Mesothelial cell of epicardium (in vitro differentiated cells): ENCODE results near the gene GJB2. TPM values are rescaled to one million over a fixed set of nuclear protein-coding genes. Genes with fewer than 3 reads are reported as not detected.

Experiments used
- DNase-seq, 2 experiments: peaks; one replicate each; pipeline ENCODE4 v3.0.0; 2021; ENCODE audit warnings: low spot score in 2 of 2; ENCODE audit not compliant: unreplicated experiment in 2 of 2
- H3K27ac Mint-ChIP-seq: 2 replicates; pipeline ENCODE4 v1.8.0; 2021; ENCODE audit warnings: mixed read lengths
- H3K27me3 Mint-ChIP-seq: 2 replicates; pipeline ENCODE4 v1.8.0; 2021; ENCODE audit warnings: low read depth, mixed read lengths
- H3K36me3 Mint-ChIP-seq: 2 replicates; pipeline ENCODE4 v1.8.0; 2021; ENCODE audit warnings: mixed read lengths
- H3K4me1 Mint-ChIP-seq: 2 replicates; pipeline ENCODE4 v1.8.0; 2021; ENCODE audit warnings: mixed read lengths
- H3K4me3 Mint-ChIP-seq: 2 replicates; pipeline ENCODE4 v1.8.0; 2021; ENCODE audit warnings: mild to moderate bottlenecking, moderate library complexity, mixed read lengths
- H3K9me3 Mint-ChIP-seq: 2 replicates; pipeline ENCODE4 v1.8.0; 2021; ENCODE audit warnings: mixed read lengths
- total RNA-seq: library from RNA; stranded (reverse); gene quantifications from 3 replicates; pipeline ENCODE4 v1.2.1, GENCODE V29; 2021
- TF ChIP-seq, protein P1 (sequence below): fragments of 200-600 bp; sonication (generic); IDR thresholded peaks from one replicate; pipeline ENCODE4 v1.5.0; 2021; ENCODE audit warnings: antibody characterized with exemption; ENCODE audit not compliant: unreplicated experiment

The GJB2 gene
- total RNA-seq, 1 donor from 2014 or later: 25.4 TPM

DNA sequence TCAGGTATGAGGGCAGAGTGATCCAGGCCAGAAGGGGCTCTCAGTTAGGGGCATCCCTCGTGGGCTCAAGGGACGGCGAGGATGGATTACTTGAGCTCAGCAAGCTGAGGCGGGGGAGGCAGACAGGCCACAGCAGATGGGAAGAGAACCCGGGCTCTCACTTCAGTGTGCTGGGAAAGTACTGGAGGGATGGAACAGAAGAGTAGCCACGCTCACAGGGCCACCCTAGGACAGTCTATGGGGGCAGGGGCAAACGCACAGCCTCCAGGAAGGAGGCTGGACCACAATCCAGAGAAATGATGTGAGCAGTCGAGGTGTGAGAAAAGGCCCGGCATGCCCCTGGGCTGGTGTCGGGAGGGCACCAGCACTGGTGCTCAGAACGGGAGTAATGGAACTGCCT, 41.1 kb downstream of the GJB2 start:
- H3K36me3 Mint-ChIP-seq: no peaks in the 10 kb centered on the region
- no peak for DNase-seq
- H3K4me1 Mint-ChIP-seq: no peaks in the 10 kb centered on the region
- TF ChIP-seq, protein P1, sequence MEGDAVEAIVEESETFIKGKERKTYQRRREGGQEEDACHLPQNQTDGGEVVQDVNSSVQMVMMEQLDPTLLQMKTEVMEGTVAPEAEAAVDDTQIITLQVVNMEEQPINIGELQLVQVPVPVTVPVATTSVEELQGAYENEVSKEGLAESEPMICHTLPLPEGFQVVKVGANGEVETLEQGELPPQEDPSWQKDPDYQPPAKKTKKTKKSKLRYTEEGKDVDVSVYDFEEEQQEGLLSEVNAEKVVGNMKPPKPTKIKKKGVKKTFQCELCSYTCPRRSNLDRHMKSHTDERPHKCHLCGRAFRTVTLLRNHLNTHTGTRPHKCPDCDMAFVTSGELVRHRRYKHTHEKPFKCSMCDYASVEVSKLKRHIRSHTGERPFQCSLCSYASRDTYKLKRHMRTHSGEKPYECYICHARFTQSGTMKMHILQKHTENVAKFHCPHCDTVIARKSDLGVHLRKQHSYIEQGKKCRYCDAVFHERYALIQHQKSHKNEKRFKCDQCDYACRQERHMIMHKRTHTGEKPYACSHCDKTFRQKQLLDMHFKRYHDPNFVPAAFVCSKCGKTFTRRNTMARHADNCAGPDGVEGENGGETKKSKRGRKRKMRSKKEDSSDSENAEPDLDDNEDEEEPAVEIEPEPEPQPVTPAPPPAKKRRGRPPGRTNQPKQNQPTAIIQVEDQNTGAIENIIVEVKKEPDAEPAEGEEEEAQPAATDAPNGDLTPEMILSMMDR: no peak
- H3K9me3 Mint-ChIP-seq: peaks cover 5% of the 10 kb centered on the region
- no peak overlapping the region for H3K4me3 Mint-ChIP-seq
- no peak overlapping the region for H3K27ac Mint-ChIP-seq
- peaks cover 49% of the 10 kb centered on the region for H3K27me3 Mint-ChIP-seq

DNA sequence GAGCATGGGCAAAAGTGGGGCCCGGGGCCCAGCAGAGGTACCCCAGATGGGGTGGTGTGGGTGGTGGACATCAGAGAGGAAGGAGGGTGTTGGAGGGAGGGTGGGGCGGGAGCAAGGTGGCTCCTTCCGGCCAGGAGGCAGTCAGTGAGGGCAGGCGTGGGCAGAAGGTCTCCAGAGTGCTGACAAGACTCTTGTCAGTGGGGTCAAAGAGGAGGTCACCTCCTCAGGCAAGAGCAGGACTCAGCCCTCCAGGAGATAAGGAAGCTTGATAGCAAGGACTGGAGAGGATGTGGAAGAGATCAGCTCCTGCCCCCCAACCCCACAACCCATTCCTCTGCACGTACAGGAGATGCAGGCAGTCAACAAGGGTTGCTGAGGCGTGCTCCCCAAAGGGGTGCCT, 41.7 kb downstream of the GJB2 start:
- no peak overlapping the region for H3K4me3 Mint-ChIP-seq
- no peaks in the 10 kb centered on the region for H3K36me3 Mint-ChIP-seq
- peaks cover 5% of the 10 kb centered on the region for H3K9me3 Mint-ChIP-seq
- H3K4me1 Mint-ChIP-seq: no peaks in the 10 kb centered on the region
- TF ChIP-seq, protein P1: no peak
- peaks cover 45% of the 10 kb centered on the region for H3K27me3 Mint-ChIP-seq
- DNase-seq: no peak
- no peak overlapping the region for H3K27ac Mint-ChIP-seq

DNA sequence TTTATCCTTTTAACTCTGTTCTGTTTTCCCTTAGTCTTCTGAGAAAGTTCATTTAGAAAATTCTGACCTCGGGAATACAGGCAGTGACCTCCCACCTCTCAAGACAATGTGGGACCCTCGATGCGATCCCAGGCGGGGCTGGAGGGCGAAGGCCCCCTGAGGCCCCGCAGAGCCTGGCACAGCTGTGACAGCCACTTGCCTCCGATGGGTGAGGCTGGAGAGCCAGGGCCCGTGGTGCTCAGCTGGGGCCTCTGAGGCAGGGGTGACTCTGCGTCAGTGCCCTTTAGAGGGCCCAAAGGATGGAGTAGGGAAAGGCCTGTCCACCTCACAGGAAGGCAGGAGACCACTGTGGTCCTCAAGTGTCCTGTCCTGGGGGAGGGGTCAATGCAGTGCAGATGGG, 42.2 kb downstream of the GJB2 start:
- Mint-ChIP-seq H3K36me3 (no peaks in the 10 kb centered on the region), H3K27me3 (peaks cover 42% of the 10 kb centered on the region), H3K27ac (no peak overlapping the region), H3K9me3 (peaks cover 5% of the 10 kb centered on the region), H3K4me3 (no peak overlapping the region), H3K4me1 (no peaks in the 10 kb centered on the region)
- TF ChIP-seq, protein P1: no peak
- DNase-seq: no peak

DNA sequence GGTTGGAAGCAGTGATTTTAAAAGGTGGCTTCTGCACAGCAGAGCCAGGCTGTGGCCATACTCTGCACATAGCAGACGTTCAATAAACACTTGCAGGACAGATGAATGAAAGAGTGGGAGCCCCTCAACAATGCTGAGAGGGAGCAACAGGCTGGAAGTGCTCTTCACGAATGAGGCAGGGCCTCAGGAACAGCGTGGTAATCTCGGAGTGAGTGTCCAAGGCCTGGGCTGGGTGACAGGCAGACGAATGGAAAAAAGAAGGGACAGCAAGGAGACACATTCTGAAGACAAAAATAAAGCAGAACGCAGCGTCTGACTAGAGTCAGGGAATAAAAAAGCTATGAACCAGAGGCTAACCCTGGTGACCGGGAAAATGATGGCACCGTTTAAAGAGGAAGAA, 43.0 kb downstream of the GJB2 start:
- H3K27ac Mint-ChIP-seq: no peak overlapping the region
- DNase-seq: no peak
- no peaks in the 10 kb centered on the region for H3K4me1 Mint-ChIP-seq
- TF ChIP-seq, protein P1: no peak
- peaks cover 39% of the 10 kb centered on the region for H3K27me3 Mint-ChIP-seq
- peaks cover 5% of the 10 kb centered on the region for H3K9me3 Mint-ChIP-seq
- no peaks in the 10 kb centered on the region for H3K36me3 Mint-ChIP-seq
- no peak overlapping the region for H3K4me3 Mint-ChIP-seq

DNA sequence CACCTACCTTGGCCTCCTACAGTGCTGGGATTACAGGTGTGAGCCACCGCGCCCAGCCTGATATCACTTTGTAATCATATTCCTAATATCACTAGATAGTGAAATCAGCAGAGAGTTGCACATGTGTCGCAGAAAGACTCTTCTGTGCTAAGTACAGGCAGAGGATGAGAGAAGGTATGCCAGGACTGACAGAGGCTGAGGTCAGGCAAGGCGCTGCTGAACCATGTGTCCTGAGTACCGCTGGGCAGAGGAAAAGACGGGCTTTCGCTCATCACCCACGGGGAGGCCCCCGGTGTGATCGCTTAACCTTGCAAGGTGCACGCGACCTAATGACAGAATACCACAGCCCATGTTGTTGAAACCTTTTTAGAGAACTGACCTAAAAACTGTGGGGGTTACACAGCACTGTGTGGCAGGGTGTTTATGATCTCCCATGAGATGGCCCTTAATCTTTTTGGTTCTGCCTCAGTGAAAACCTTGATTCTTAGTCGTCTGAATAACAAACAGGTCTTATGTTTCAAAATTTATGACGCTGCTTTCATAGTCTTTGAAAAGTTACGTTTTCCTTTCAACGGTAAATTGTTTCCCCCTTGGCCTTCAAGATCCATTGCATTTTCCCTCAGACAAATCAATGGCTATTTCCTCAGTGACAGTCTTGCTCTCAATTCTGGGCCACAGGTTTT, 44.1 kb downstream of the GJB2 start:
- H3K27ac Mint-ChIP-seq: no peak overlapping the region
- peaks cover under 1% of the 10 kb centered on the region for H3K4me1 Mint-ChIP-seq
- H3K36me3 Mint-ChIP-seq: no peaks in the 10 kb centered on the region
- TF ChIP-seq, protein P1: no peak
- DNase-seq: no peak
- no peaks in the 10 kb centered on the region for H3K9me3 Mint-ChIP-seq
- H3K27me3 Mint-ChIP-seq: peaks cover 36% of the 10 kb centered on the region
- no peak overlapping the region for H3K4me3 Mint-ChIP-seq

DNA sequence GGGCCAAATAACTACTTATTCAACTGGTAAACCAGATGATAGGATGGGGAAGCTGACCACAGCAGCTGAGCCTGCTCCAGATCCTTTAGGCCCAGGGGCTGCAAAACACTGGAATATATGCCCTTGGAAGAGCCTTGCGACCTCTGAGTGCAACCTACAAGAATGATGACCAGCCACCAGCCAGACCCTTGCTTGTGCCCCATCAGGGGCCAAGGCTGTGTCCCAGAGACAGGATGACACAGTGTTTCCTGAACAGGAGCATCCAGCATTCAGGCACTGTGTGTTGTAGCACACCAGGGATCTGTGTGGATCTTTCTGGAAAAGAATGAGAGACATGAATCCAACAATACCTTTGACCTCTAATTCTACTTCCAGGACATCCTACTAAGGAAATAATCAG, 46.4 kb downstream of the GJB2 start:
- H3K4me1 Mint-ChIP-seq: peaks cover 9% of the 10 kb centered on the region
- DNase-seq: no peak
- no peaks in the 10 kb centered on the region for H3K36me3 Mint-ChIP-seq
- TF ChIP-seq, protein P1: no peak
- H3K4me3 Mint-ChIP-seq: no peak overlapping the region
- H3K27me3 Mint-ChIP-seq: peaks cover 34% of the 10 kb centered on the region
- H3K9me3 Mint-ChIP-seq: no peaks in the 10 kb centered on the region
- no peak overlapping the region for H3K27ac Mint-ChIP-seq
